ENCODE results near the gene THSD7A.

GRCh38 chr7:11730725-11731124, 101.3 kb downstream of the THSD7A start:
- TF ChIP-seq CTCF (conservative IDR thresholded peaks at IDR 0.05; ENCODE audit: low read depth, low read length): no peak
- TF ChIP-seq POLR2A (IDR thresholded peaks at IDR 0.05; ENCODE audit: low read depth, low read length): no peak
- TF ChIP-seq MXI1 (IDR thresholded peaks at IDR 0.05; ENCODE audit: borderline replicate concordance, low read depth, low read length): no peak
- no peak for TF ChIP-seq RAD21 (IDR thresholded peaks at IDR 0.05; ENCODE audit: low read length)
- no peak for TF ChIP-seq CEBPB (IDR thresholded peaks at IDR 0.05; ENCODE audit: low read depth, low read length)
- TF ChIP-seq MAZ (IDR thresholded peaks at IDR 0.05; ENCODE audit: borderline replicate concordance, low read depth, low read length): no peak
- no peak for TF ChIP-seq BHLHE40 (IDR thresholded peaks at IDR 0.05; ENCODE audit: low read depth, low read length)
- no peak for TF ChIP-seq SMC3 (IDR thresholded peaks at IDR 0.05; ENCODE audit: low read depth, low read length)
- no peak for TF ChIP-seq CHD1 (IDR thresholded peaks at IDR 0.05; ENCODE audit: low read depth, low read length)
- TF ChIP-seq ELK1 (IDR thresholded peaks at IDR 0.05; ENCODE audit: borderline replicate concordance, low read depth, low read length): no peak
- no peak for TF ChIP-seq FOS (IDR thresholded peaks at IDR 0.05; ENCODE audit: low read depth, low read length)
- no peak for TF ChIP-seq RFX5 (IDR thresholded peaks at IDR 0.05; ENCODE audit: low read depth, low read length)

All from IMR-90 (cell line).